Transverse colon (tissue), 4 donors: Measurements from ENCODE around the gene CCDC47.

ENCODE experiments used
- POLR2A ChIP-seq: fragments of 450-650 bp; IDR thresholded peaks from one replicate; pipeline ENCODE4 v1.6.1; 2016; ENCODE audit warnings: antibody characterized with exemption, mild to moderate bottlenecking, moderate library complexity
- POLR2AphosphoS5 ChIP-seq, 3 donors: sonication (generic); formaldehyde crosslinking; IDR thresholded peaks; one replicate each; pipeline ENCODE4 v1.6.1; 2016; ENCODE audit warnings: antibody characterized with exemption in 3 of 3
- TF ChIP-seq, protein P1 (sequence below), 5 experiments: fragments of 200-600 bp in 3 of 5; fragments of 450-650 bp in 2 of 5; sonication (generic) in 3 of 5; IDR thresholded peaks; 1 replicate in 2 of 5; 2 replicates in 3 of 5; pipeline ENCODE4 v1.5.1; 2016 to 2017; ENCODE audit warnings: antibody characterized with exemption in 5 of 5, inconsistent platforms in 3 of 5, mild to moderate bottlenecking in 2 of 5, moderate library complexity in 1 of 5

DNA sequence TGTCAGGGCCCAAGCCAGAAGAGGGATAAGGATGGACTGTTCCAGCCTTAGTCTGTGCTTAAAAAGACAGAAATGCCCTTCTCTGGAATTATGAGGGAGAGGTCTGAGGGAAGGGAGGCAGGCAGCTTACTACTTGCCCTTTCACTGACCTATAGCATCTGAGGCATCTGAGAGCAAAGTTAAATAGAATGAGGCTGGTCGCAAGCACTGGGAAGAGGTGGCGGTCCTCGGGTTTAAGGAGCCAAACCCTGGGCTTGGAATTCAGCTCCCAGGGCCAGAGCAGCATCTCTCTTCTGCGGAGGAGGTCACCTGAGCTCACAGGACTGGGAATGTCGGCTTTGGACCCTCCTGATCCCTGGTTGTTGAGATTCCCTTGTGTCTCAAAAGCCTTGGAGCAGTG, 70.4 kb downstream of the CCDC47 start:
- TF ChIP-seq POLR2AphosphoS5 (IDR thresholded peaks at IDR 0.05): no peak
- TF ChIP-seq, protein P1, sequence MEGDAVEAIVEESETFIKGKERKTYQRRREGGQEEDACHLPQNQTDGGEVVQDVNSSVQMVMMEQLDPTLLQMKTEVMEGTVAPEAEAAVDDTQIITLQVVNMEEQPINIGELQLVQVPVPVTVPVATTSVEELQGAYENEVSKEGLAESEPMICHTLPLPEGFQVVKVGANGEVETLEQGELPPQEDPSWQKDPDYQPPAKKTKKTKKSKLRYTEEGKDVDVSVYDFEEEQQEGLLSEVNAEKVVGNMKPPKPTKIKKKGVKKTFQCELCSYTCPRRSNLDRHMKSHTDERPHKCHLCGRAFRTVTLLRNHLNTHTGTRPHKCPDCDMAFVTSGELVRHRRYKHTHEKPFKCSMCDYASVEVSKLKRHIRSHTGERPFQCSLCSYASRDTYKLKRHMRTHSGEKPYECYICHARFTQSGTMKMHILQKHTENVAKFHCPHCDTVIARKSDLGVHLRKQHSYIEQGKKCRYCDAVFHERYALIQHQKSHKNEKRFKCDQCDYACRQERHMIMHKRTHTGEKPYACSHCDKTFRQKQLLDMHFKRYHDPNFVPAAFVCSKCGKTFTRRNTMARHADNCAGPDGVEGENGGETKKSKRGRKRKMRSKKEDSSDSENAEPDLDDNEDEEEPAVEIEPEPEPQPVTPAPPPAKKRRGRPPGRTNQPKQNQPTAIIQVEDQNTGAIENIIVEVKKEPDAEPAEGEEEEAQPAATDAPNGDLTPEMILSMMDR (IDR thresholded peaks at IDR 0.05): no peak
- TF ChIP-seq POLR2A: no peak
